Aorta (tissue), 5 donors: ENCODE measurements around the gene DPRX. TPM values are rescaled to one million over a fixed set of nuclear protein-coding genes. Genes with fewer than 3 reads are reported as not detected.
"Not testable (repeated sequence)": the region's sequence is repeated elsewhere in the genome, so short reads cannot be mapped to it uniquely, and the experiment has no call there.

Source experiments
- ATAC-seq: fragments of 200-7000 bp; cut with Tn5 transposase; one replicate; pipeline ENCODE4 v1.9.1; 2022; ENCODE audit warnings: moderate library complexity; ENCODE audit not compliant: low FRiP score
- DNase-seq, 2 donors: peaks; one replicate each; pipeline ENCODE4 v3.0.0-alpha.2; 2020
- H3K27ac ChIP-seq, 2 donors: one replicate each; pipeline ENCODE4 v1.5.1; 2013; ENCODE audit warnings: low read length in 2 of 2, mild to moderate bottlenecking in 2 of 2, moderate library complexity in 2 of 2, control low read depth in 1 of 2, inconsistent platforms in 1 of 2, low read depth in 1 of 2
- H3K27me3 ChIP-seq, 2 donors: one replicate each; pipeline ENCODE4 v1.6.1; 2013; ENCODE audit warnings: control low read depth in 1 of 2, low read length in 1 of 2, mild to moderate bottlenecking in 1 of 2, moderate library complexity in 1 of 2; ENCODE audit not compliant: insufficient read depth in 2 of 2, control insufficient read depth in 1 of 2
- H3K36me3 ChIP-seq, 2 donors: one replicate each; pipeline ENCODE4 v1.6.1; 2013; ENCODE audit warnings: control low read depth in 1 of 2, low read length in 1 of 2, mild to moderate bottlenecking in 1 of 2; ENCODE audit not compliant: insufficient read depth in 2 of 2, control insufficient read depth in 1 of 2
- H3K4me1 ChIP-seq, 2 donors: one replicate each; pipeline ENCODE4 v1.6.1; 2013; ENCODE audit warnings: low read length in 2 of 2, control low read depth in 1 of 2, mild to moderate bottlenecking in 1 of 2, moderate library complexity in 1 of 2; ENCODE audit not compliant: insufficient read depth in 2 of 2, control insufficient read depth in 1 of 2
- H3K4me3 ChIP-seq, 2 donors: one replicate each; pipeline ENCODE4 v1.5.1; 2013; ENCODE audit warnings: low read length in 2 of 2, control low read depth in 1 of 2, mild to moderate bottlenecking in 1 of 2
- H3K9me3 ChIP-seq: one replicate; pipeline ENCODE4 v1.6.1; 2013; ENCODE audit warnings: mild to moderate bottlenecking, low read length; ENCODE audit not compliant: control insufficient read depth
- WGBS, 2 donors: extraction: QIAGEN DNeasy Blood & Tissue Kit; methylation state at CpG; one replicate each; pipeline ENCODE4 v1.1.7; 2013; 5-methylcytosine and 5-hydroxymethylcytosine counted together
- intact Hi-C, 2 donors: fragments of 100-400 bp; cut with DNase I; formaldehyde crosslinking; loops; one replicate each; pipeline versions ENCODE4 v1.14.2 to v1.15.0; 2022
- polyA plus RNA-seq, 2 donors: library from polyadenylated mRNA; stranded (reverse); fragments of 200-250 nt; gene quantifications; one replicate each; pipeline ENCODE4 v1.2.3, GENCODE V29; 2013
- total RNA-seq, 2 donors: library from RNA; stranded (reverse); fragmentation: NEBNext Ultra II Directional; extraction: Animal tissue kit (Norgen Biotek cat#: 25700); gene quantifications; one replicate each; pipeline ENCODE4 v1.2.1, GENCODE V29; 2021
- donor health status: healthy with polysubstance abuse.
- donor health status: Bipolar disorder and iron deficiency.
- donor health status: DM: no; HTN: no; CAD: no.
- donor health status: DM: no; HTN: no; CAD: no.
- donor health status: DM: yes; HTN: yes; CAD: no.

DPRX gene
- total and polyA plus RNA-seq, 4 donors, result not detected

DNA sequence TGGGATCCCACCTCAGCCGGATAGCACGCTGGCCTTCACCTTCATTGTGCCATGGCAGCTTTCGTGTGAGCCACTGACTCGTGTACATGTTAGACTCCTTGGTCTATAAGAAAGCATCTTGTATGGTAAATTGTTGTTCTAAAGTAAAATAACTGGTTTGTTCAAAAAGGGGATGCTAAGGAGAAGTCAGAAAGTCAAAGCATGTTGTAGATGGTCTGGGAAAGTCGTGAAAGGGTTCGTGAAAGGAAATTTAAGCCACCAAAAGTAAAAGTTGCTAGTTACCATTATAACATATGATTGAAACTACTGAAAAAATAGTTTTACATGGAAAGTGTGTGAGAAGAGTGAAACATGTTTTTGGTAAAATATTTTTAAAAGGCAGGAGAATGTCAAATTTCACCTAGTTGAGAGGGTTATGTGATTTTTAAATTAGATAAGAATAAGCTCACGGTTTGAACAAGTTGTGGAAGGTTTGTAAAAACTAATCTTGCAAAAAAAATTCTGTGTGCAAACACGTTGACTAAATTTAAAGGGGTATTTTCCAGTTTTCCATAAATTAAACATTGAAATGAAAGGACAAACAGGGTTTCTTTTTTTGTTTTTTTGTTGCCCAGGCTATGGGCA, 23.4 kb downstream of the DPRX start:
- Histone ChIP-seq H3K4me3 (no peak overlapping the region), H3K27me3 (no peaks in the 10 kb centered on the region), H3K27ac (no peak overlapping the region), H3K36me3 (no peaks in the 10 kb centered on the region), H3K4me1 (no peaks in the 10 kb centered on the region), H3K9me3 (no peaks in the 10 kb centered on the region)
- ATAC-seq (no peak), DNase-seq (no peak)
- 76 to 80% methylated on average over 8 of the region's 8 CpGs for WGBS, 2 donors
- intact Hi-C loops, result no loop called here

- H3K9me3 ChIP-seq, result peaks cover 2% of the 10 kb centered on the region
- no peak for DNase-seq
- intact Hi-C loops, result no loop called here
- H3K36me3 ChIP-seq, result no peaks in the 10 kb centered on the region
- no peak for ATAC-seq
- no peak overlapping the region for H3K27ac ChIP-seq
- 87% methylated on average over 4 of the region's 4 CpGs for WGBS, 2 donors
- no peaks in the 10 kb centered on the region for H3K27me3 ChIP-seq
- H3K4me1 ChIP-seq, result no peaks in the 10 kb centered on the region
- no peak overlapping the region for H3K4me3 ChIP-seq
These were observed 25.5 kb downstream of the DPRX start for GRCh38 chr19:53657330-53657729.

DNA sequence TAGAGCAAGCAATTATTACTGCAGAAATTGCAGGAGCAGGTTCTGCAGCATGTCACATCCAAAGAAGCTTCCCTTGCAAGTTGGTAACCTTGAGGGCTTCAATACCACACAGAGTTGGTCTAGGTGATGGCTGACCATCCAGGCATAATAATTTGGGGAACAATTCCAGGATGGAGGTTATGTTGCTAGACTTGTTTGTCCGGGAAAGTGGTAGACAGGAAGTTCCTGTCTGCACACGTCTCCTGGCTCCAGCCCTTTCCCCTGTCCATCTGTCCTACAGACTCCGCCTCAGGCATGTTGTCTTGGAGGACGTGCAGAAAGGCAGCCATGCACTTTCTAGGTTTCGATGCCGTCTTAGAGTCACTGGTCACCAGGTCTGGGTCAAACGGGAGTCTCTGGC, 26.0 kb downstream of the DPRX start:
- 68 to 72% methylated on average over 7 of the region's 7 CpGs for WGBS, 2 donors
- no peak overlapping the region for H3K4me3 ChIP-seq
- H3K4me1 ChIP-seq, result no peaks in the 10 kb centered on the region
- peaks cover 2% of the 10 kb centered on the region for H3K9me3 ChIP-seq
- H3K27ac ChIP-seq, result no peak overlapping the region
- no peaks in the 10 kb centered on the region for H3K36me3 ChIP-seq
- intact Hi-C loops, result no loop called here
- H3K27me3 ChIP-seq, result no peaks in the 10 kb centered on the region
- DNase-seq (no peak), ATAC-seq (no peak)

DNA sequence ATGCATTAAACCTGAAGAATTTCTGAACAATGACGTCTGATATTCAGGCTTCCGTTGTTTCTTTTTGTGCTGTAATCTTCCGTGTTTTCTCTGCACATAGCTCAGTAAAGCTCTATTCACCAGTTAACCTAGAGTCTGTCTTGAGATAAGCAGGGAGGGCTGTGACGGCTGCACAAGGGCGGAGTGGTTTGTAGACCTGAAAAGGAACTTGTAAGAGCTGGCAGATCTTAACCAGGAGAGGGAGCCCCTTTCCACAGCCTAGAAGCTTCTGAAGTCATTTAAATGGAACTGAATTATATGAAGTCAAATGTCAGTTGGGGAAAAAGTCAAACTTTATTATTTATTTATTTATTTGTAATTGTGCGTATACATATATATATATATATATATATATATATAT, 27.5 kb downstream of the DPRX start:
- H3K27ac ChIP-seq, result no peak overlapping the region
- no peaks in the 10 kb centered on the region for H3K27me3 ChIP-seq
- H3K4me3 ChIP-seq, result no peak overlapping the region
- DNase-seq, result no peak
- peaks cover 3% of the 10 kb centered on the region for H3K9me3 ChIP-seq
- intact Hi-C loops, result no loop called here
- 23 to 27% methylated on average over 6 of the region's 6 CpGs for WGBS, 2 donors
- H3K4me1 ChIP-seq, result no peaks in the 10 kb centered on the region
- H3K36me3 ChIP-seq, result no peaks in the 10 kb centered on the region
- ATAC-seq, result no peak

GRCh38 chr19:53660584-53660983, 28.8 kb downstream of the DPRX start:
- H3K4me3 ChIP-seq, result no peak overlapping the region
- no peak overlapping the region for H3K27ac ChIP-seq
- 60 to 62% methylated on average over 4 of the region's 4 CpGs for WGBS, 2 donors
- ATAC-seq, result no peak
- H3K27me3 ChIP-seq, result no peaks in the 10 kb centered on the region
- no peak for DNase-seq
- H3K4me1 ChIP-seq, result no peaks in the 10 kb centered on the region
- peaks cover 3% of the 10 kb centered on the region for H3K9me3 ChIP-seq
- H3K36me3 ChIP-seq, result no peaks in the 10 kb centered on the region
- intact Hi-C loops, result no loop called here

DNA sequence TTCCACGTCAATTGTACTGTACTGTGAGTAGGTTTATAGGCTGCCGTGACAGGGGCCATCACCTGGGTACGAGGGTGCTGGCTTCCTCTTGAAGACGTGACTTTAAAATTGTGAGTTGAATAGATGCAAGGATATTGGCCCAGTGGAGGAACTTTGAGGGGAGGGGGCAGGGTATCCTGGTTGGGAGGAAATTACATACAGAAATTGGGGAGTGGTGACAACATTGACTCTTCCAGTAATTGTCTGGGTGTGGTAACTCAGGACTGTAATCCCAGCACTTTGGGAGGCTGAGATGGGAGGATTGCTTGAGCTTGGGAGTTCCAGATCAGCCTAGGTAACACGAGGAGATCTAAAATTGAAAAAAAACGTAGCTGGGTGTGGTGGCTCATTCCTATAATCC, 30.4 kb downstream of the DPRX start:
- H3K4me3 ChIP-seq, result no peak overlapping the region
- no peak for ATAC-seq
- H3K4me1 ChIP-seq, result no peaks in the 10 kb centered on the region
- no peak for DNase-seq
- 63 to 70% methylated on average over 6 of the region's 6 CpGs for WGBS, 2 donors
- H3K9me3 ChIP-seq, result peaks cover 3% of the 10 kb centered on the region
- intact Hi-C loops, result no loop called here
- H3K27ac ChIP-seq, result no peak overlapping the region
- H3K36me3 ChIP-seq, result no peaks in the 10 kb centered on the region
- H3K27me3 ChIP-seq, result no peaks in the 10 kb centered on the region

DNA sequence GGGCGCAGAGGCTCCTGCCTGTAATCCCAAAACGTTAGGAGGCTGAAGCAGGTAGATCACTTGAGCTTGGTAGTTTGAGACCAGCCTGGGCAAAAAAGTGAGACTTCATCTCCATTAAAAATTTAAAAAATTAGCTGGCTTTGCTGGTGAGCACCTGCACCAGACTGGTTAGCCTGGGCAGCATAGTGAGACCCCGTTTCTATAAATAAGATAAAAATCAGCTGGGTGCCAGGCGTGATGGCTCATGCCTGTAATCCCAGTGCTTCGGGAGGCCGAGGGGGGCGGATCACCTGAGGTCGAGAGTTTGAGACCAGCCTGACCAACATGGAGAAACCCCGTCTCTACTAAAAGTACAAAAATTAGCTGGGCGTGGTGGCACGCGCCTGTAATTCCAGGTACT, 32.4 kb downstream of the DPRX start:
- no peaks in the 10 kb centered on the region for H3K27me3 ChIP-seq
- peaks cover 3% of the 10 kb centered on the region for H3K9me3 ChIP-seq
- 84 to 87% methylated on average over 12 of the region's 12 CpGs for WGBS, 2 donors
- H3K4me1 ChIP-seq, result no peaks in the 10 kb centered on the region
- H3K4me3 ChIP-seq, result no peak overlapping the region
- intact Hi-C loops, result no loop called here
- DNase-seq (no peak), ATAC-seq (no peak)
- H3K36me3 ChIP-seq, result no peaks in the 10 kb centered on the region
- no peak overlapping the region for H3K27ac ChIP-seq

DNA sequence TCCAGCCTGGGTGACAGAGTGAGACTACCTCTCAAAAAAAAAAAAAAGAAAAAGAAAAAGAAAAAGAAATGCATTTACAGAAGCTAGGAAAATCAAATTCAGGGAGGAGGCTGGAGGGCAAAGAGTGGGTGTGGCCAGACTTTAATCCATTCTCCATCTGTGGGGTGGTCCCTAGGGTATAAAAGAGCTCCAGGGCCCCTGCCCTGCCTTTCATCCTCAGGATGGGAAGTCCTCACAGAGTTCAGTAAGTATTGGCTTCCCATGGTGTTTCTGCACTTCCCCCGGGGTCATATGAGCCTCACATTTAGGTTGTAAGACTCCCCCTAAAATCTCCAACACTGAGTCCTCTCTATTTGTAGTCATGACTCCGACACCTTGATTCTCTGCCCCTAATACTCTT, 33.0 kb downstream of the DPRX start:
- Histone ChIP-seq H3K4me3 (no peak overlapping the region), H3K4me1 (no peaks in the 10 kb centered on the region), H3K27me3 (no peaks in the 10 kb centered on the region), H3K36me3 (no peaks in the 10 kb centered on the region), H3K27ac (no peak overlapping the region), H3K9me3 (peaks cover 3% of the 10 kb centered on the region)
- intact Hi-C loops, result no loop called here
- no peak for DNase-seq
- ATAC-seq, result no peak
- WGBS, 2 donors, result 61 to 68% methylated on average over 2 of the region's 2 CpGs

DNA sequence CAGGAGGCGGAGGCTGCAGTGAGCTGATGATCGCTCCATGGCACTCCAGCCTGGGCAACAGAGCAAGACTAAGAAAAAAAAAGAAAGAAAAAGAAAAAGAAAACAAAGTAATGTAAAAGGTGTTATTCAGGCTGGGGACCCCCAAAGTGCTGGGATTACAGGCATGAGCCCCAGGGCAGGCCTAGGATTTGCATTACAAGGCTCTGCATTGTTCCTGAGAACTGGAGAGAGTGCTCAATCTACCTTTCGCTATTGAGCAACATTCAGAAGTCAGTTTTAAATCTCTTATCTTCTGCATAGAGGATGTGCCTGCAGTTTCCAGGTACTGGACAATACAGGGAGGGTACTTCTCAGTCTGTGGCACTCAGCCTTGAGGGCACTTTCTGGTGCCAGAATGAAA, 34.5 kb downstream of the DPRX start:
- H3K27ac ChIP-seq, H3K36me3 ChIP-seq, ATAC-seq, intact Hi-C loops, H3K27me3 ChIP-seq, H3K4me1 ChIP-seq, H3K9me3 ChIP-seq, H3K4me3 ChIP-seq, DNase-seq: not testable (repeated sequence)
- 71 to 85% methylated on average over 2 to 3 of the region's 3 CpGs for WGBS, 2 donors
